NCI-H345 treated with DMSO at 0.1 percent for 48 hours (cell line): ENCODE data around the gene CTSW.
A peak's percentile ranks its signal among the peaks of the same experiment; 100 is the strongest.

Source experiments
- DNase-seq: peaks from one replicate; lab custom pipeline; 2025; ENCODE audit not compliant: unreplicated experiment; lab: John Stamatoyannopoulos, UW

CTSW gene

DNA sequence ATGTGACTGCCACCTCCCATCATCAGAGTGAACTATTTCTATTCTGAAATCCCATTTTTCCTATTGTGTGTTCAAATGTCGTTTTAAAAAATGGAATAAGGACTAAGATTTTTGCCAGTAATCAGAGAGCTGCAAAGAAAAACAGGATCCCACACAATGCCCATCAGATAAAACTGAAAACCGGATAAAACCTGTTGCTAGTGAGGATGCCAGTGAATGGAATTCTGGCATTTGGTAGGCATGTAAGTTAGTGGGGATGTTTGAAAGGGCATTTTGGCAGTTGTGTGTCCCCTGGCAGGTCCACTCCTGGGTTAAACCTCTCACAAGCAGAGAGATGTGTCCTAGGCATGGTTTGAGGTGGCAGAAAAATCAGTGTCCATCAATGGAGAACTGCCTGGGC, 45.8 kb downstream of the CTSW start:
- no peak for DNase-seq

DNA sequence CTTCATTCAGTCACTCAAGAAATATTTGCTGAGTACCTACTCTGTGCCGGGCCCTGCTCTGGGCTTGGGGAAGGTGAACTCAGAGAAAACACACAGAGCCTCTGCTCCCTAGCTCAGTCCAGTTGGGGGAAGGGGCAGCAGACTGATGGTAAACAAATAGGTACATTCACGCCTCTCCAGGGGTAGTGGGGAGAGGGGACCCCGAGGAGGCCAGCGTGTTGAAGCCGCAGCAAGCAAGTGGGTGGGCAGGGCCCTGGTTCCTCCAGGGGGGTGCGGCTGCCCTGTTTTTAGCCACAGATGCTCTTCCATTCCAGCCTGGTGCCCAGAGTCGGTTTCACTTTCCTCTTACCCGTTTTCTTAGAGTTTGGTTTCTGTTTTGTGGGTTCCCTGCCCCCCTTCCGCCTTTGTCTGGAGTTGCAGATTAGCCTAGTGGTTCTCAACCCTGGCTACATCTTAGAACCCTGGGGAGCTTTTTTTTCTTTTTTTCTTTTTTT, 48.3 kb downstream of the CTSW start:
- no peak for DNase-seq

DNA sequence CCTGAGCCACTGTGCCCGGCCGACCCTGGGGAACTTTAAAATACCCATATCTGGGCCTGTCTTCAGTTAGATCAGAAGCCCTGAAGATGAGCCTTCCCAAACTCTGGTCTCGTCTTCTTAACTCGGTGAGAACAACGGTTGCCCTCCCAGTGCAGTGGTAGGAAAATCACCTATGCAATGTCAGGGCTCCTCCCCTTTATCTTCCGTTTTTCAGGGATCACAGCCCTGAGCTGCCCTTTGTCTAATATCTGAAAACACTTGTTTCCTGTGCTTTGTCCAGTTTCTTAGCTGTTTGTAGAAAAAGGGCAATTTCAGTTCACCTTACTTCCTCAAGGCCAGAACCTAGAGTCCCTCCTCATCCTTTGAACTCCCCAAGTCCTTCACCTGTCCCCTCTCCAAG, 49.0 kb downstream of the CTSW start:
- DNase-seq = no peak

DNA sequence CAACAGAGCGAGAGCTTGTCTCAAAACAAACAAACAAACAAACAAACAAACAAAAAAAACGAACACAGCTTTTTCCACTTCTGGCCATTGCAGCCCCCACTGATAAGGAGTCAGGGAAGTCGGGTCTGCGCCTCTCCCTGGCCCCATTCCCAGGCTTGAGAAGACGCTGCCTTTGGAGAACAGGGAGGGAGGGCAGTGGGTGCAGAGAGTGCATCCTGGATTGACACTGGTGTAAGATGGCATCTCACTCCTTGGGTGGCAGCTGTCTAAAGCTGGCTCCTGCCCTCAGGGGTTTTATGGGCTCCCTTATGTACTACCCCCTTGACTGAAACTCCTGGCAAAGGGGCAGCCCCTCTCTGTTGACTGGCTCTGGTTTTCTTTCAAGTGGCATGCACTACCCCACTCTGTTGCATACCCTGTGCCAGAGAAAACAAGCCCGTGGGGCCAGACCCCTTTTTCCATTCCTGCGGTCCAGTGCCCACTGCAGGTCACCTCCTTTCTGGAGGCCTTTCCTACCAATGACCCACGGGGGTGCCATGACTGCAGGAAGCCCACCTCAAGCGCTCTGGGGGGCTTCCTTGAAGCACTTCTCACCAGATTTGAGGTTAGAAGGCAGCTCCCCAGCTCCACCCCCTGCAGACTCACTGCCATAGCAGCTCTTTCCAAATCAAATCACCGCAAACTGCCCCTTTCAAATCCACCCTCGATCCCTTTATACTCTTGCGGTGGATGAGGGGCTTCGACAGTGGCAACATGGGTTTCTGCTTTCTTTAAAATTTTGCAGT, 52.3 kb downstream of the CTSW start:
- no peak for DNase-seq

DNA sequence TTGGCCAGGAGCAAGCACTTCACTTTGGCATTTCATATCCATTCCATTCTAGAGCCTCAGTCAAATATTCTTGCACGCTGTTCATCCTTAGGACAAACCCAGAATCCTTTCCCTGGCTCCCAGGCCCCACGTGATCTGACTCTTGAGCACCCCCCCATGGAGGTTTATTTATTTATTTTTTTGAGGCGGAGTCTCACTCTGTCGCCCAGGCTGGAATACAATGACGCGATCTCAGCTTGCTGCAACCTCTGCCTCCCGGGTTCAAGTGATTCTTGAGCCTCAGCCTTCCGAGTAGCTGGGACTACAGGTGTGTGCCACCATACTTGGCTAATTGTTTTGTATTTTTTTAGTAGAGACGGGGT, 52.9 kb downstream of the CTSW start:
- DNase-seq = peak; percentile 7
